Mammary epithelial cell (primary cell): Measurements from ENCODE around the gene HOXC5.

Experiments
- CTCF ChIP-seq, 2 donors: IDR thresholded peaks in 1 of 2; conservative IDR thresholded peaks in 1 of 2; 2 replicates each; pipeline ENCODE4 v1.5.1; 2011 to 2012; ENCODE audit warnings: inconsistent platforms in 2 of 2, low read length in 2 of 2, mild to moderate bottlenecking in 2 of 2, control low read depth in 1 of 2, low read depth in 1 of 2; ENCODE audit not compliant: insufficient read depth in 1 of 2; ENCODE audit errors: extremely low read depth in 1 of 2
- EZH2 ChIP-seq: IDR thresholded peaks from 2 replicates; pipeline ENCODE4 v1.6.1; 2012; ENCODE audit warnings: low read length, inconsistent platforms, borderline replicate concordance

- TF ChIP-seq CTCF (conservative IDR thresholded peaks at IDR 0.05 in 1 of 2, IDR thresholded peaks at IDR 0.05 in 1 of 2; ENCODE audit: extremely low read depth in 1 of 2, insufficient read depth in 1 of 2, low read depth in 1 of 2, low read length in 2 of 2) (no peak), EZH2 (no peak)
Observed at GRCh38 chr12:53983950-53984572, 48.8 kb upstream of the HOXC5 start.
